Measurements from ENCODE around the gene PEX11G.

- no peak for TF ChIP-seq SUZ12 (IDR thresholded peaks at IDR 0.05; ENCODE audit: extremely low read depth, insufficient read depth, insufficient read length)
- TF ChIP-seq YY1 (IDR thresholded peaks at IDR 0.05; ENCODE audit: insufficient read depth, insufficient read length) = no peak
- no peak for TF ChIP-seq ZNF274 (IDR thresholded peaks at IDR 0.05; ENCODE audit: low read depth, low read length)
These were observed 25.3 kb downstream of the PEX11G start for GRCh38 chr19:7463575-7463974.

Measured in NT2/D1 (cell line).